Peyer's patch (tissue), 4 donors: ENCODE measurements around the gene ZNF407.

Source experiments
- POLR2A ChIP-seq, 2 donors: fragments of 450-650 bp; IDR thresholded peaks; one replicate each; pipeline ENCODE4 v1.5.1; 2017; ENCODE audit warnings: antibody characterized with exemption in 2 of 2, mild to moderate bottlenecking in 2 of 2, moderate library complexity in 2 of 2
- TF ChIP-seq, protein P1 (sequence below), 6 experiments: fragments of 450-650 bp in 4 of 6; fragments of 200-600 bp in 2 of 6; sonication (generic) in 1 of 6; IDR thresholded peaks; one replicate each; pipeline ENCODE4 v1.5.1; 2017 to 2019; ENCODE audit warnings: antibody characterized with exemption in 6 of 6, mild to moderate bottlenecking in 3 of 6, moderate library complexity in 1 of 6

DNA sequence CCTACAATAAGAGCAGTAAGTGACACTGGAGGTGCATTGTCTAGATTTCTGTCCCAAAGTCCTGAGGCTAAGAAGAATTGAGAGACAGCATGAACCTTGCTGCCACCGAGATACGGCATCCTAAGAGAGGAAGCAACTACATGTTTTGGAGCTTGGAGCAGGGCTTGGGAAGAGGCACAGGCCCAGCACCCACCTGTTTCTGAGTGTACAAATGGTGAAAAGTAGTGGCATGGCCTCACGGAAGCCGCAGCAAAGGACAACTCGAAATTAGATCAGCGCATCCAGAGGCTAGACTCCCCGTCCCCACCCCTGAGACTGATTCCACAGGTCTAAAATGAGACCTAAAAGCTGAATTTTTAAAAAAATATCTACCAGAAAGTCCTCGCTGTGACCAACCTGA is 483.8 kb downstream of the ZNF407 start:
- TF ChIP-seq, protein P1, sequence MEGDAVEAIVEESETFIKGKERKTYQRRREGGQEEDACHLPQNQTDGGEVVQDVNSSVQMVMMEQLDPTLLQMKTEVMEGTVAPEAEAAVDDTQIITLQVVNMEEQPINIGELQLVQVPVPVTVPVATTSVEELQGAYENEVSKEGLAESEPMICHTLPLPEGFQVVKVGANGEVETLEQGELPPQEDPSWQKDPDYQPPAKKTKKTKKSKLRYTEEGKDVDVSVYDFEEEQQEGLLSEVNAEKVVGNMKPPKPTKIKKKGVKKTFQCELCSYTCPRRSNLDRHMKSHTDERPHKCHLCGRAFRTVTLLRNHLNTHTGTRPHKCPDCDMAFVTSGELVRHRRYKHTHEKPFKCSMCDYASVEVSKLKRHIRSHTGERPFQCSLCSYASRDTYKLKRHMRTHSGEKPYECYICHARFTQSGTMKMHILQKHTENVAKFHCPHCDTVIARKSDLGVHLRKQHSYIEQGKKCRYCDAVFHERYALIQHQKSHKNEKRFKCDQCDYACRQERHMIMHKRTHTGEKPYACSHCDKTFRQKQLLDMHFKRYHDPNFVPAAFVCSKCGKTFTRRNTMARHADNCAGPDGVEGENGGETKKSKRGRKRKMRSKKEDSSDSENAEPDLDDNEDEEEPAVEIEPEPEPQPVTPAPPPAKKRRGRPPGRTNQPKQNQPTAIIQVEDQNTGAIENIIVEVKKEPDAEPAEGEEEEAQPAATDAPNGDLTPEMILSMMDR (IDR thresholded peaks at IDR 0.05), result no peak
- no peak for TF ChIP-seq POLR2A (IDR thresholded peaks at IDR 0.05)
